NCI-H510A (cell line): ENCODE results near the gene PML.

Source experiments
- DNase-seq: peaks from one replicate; lab custom pipeline; 2025; lab: John Stamatoyannopoulos, UW

PML gene

GRCh38 chr15:73985101-73985873, 9.2 kb upstream of the PML start:
- DNase-seq, result no peak

GRCh38 chr15:73986055-73986775, 8.3 kb upstream of the PML start:
- no peak for DNase-seq

- DNase-seq, result no peak
Observed at GRCh38 chr15:73986776-73987056, 7.8 kb upstream of the PML start.

GRCh38 chr15:73987250-73987649, 7.3 kb upstream of the PML start:
- no peak for DNase-seq

DNA sequence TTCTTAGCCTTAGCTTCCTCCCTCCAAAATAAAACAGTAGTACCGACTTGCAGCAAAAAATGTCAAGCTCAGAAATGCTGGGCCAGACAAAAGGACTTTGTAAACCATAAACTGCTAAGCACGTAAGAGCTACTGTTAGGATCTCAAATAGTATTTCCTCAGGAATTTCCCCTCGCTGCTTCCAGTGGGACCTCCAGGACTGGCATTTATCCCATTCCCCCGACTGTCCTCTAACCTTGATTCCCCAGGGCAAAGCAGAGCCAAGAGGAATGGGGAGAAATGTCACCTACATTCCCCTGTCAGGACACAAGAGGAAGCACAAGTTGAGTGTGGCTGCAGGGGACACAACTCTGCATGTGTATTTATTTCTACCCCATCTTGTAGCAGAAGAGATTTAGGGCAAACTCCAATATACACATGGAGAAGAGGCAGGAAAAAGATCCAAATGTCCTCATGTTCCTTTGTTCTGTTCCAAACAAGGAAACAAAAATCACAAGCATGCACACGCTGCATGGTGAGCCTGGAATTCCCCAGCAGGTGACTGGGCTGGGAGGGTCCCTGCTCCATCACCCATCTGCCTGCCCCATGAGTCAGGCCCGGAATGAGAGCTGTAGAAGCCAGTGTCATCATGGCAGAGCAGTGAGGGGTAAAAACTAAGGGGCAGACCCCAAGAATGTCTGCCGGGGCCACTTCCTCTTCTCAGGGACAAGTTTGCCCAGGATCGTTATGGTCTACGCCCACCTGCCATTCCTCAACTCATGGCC, 6.7 kb upstream of the PML start:
- DNase-seq, result no peak

GRCh38 chr15:73988445-73988969, 6.0 kb upstream of the PML start:
- no peak for DNase-seq

- no peak for DNase-seq
Observed at GRCh38 chr15:73989001-73989798, 5.3 kb upstream of the PML start.

DNA sequence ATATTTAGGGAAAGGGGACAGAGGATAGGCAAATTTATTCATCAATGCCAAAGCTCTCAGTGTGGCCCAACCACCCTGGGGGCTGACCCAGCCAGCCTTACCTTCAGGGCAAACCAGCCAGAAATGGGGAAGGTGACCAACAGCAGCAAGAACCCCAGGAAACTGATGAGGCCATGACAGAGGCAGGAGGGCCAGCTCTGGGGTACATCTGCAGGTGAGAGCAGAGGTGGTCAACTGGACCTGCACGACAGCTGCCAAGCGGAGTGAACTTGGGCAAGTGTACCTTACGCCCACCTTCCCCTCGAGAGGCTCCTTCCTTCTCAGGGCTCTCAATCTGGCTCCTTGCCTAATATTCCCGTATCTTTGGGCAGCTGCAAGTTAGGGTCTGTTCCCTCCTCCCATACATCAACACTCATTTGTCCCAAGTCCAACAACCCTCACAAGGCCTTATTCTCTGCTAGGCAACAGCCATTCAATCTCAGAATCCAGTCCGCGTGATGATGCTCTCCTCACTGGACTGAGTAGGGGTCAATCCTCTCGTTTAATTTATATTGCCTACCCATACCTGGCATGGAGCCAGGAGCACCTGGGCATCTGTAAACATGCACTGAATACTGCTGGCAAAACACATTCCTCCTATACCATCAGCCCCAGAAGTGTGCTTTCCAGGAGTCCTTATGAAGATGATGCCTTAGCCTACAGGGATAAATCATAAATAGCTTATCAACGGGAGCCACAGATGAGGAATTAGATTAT, 4.1 kb upstream of the PML start:
- no peak for DNase-seq

DNA sequence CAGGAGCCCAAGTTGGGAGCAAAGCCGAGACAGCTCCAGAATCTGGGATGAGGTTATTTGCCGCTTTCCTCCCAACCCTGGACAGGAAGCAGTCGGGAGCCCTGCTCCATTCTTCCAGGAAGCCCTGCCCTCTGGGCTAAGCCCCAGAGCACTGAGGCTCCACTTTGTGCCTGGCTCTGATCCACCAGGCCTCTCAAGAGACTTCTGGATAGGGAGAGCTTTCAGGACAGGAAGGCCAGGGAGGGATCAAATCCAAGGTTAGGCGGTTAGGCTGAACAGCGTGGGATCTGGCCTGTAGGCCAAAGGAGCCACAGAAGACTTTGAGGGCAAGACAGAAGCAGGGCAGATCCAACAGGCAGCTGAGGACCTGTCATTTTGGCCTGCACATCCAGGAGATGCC, 3.3 kb upstream of the PML start:
- no peak for DNase-seq

DNA sequence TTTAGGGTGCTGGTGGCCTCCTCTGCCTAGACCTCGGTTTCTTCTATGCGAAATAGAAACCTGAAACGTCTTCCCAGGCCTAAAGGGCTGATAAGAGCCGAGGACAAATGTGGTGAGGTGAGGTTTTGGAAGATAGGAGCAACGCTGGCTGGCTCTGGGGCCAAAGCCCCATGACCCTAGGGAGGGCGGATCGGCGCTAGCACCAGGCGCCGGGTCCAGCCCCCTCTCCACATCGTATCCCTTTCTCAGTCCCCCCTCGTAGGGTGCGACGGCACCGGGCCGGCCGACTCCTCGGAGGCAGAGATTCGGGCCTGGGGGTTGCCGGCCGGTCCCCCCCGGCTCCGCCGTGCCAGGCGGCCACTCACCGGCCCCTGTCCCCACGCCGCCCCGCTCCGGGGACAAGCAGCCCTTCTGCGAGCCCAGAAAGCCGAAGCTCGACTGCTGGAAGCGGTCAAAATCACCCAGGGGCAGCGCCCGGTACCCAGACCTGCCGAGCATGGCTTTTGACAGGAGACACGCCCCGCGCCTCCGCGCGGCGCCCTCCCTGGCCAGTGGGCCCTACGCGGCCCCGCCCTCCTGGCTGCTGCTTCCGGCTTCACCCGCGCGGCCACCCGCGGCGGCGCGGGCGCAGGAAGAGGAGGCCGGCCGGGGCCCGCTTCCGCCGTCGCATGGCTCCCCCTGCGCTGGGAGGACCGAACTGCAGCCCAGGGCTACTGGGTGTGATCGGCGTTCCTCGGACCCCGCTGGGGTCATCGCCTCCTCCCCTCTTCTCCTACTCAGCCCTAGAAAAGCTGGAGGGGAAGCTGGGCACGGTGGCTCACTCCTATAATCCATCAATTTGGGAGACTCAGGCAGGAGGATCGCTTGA, 2.6 kb upstream of the PML start, which contains the start of gene STOML1:
STOML1 (minus strand) TSS at position 570 of the 868 bp plus-strand sequence; CDS start at position 498, 72 bp downstream.
- DNase-seq, result peak; percentile 82

GRCh38 chr15:73992594-73992898, 2.0 kb upstream of the PML start:
- no peak for DNase-seq

- DNase-seq, result no peak
Observed at GRCh38 chr15:73993211-73993994, 1.1 kb upstream of the PML start.

- DNase-seq, result no peak
Observed at GRCh38 chr15:73994912-73995622, 551 bp downstream of the PML start.

GRCh38 chr15:73996267-73996666, 1.8 kb downstream of the PML start:
- DNase-seq, result no peak

- no peak for DNase-seq
Observed at GRCh38 chr15:73996939-73997338, 2.4 kb downstream of the PML start.

DNA sequence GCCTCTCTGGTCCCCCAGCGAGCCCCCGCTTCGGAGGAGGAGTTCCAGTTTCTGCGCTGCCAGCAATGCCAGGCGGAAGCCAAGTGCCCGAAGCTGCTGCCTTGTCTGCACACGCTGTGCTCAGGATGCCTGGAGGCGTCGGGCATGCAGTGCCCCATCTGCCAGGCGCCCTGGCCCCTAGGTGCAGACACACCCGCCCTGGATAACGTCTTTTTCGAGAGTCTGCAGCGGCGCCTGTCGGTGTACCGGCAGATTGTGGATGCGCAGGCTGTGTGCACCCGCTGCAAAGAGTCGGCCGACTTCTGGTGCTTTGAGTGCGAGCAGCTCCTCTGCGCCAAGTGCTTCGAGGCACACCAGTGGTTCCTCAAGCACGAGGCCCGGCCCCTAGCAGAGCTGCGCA, 3.5 kb downstream of the PML start:
- DNase-seq, result no peak

GRCh38 chr15:74006774-74007639, 12.5 kb downstream of the PML start:
- no peak for DNase-seq

DNA sequence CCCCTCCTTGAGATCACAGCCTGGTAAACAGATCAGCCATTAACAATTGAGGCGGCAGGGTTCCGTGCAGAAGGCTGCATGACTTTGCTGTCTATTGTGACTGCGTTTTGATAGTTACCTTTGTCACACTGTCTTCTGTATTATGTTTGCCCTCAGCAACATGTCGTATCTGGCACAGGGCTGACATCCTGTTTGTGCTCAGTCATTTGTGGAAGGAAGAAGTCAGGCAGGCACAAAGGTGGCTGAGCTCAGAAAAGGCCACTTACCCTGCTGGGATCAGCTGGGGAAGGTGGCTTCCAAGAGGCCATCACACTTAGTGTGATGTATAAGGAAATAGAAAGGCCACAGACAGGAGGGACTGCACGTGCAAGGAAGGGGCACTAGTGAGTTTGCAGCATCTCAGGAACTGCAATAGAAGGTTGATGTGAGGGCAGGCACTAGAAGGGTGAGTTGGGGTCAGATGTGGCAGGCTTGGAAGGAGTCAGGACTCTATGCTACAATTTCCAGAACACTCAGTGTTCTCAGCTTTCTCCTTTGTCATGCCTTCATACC, 13.4 kb downstream of the PML start:
- DNase-seq, result no peak
